OCI-LY1 (cell line): Measurements from ENCODE around the gene TMEM201.

Experiments
- H2AFZ ChIP-seq: fragments of 200-600 bp; sonication (generic), shearing (Covaris generic); 2 replicates; pipeline ENCODE4 v1.6.0; 2014; ENCODE audit warnings: antibody characterized with exemption, mild to moderate bottlenecking, low read length
- H3F3A ChIP-seq: fragments of 200-600 bp; sonication (generic), shearing (Covaris generic); 2 replicates; pipeline ENCODE4 v1.6.0; 2014; ENCODE audit warnings: mild to moderate bottlenecking, antibody characterized with exemption, low read length, moderate library complexity; ENCODE audit not compliant: insufficient read depth
- H3K27ac ChIP-seq: fragments of 200-600 bp; sonication (generic); 2 replicates; pipeline ENCODE4 v1.5.1; 2014; ENCODE audit warnings: low read length, mixed run types, mild to moderate bottlenecking, low read depth; ENCODE audit not compliant: poor library complexity, severe bottlenecking
- H3K27me3 ChIP-seq: fragments of 200-600 bp; sonication (generic); 2 replicates; pipeline ENCODE4 v1.6.0; 2014; ENCODE audit warnings: antibody characterized with exemption, mild to moderate bottlenecking, low read length, moderate library complexity; ENCODE audit not compliant: insufficient read depth
- H3K36me3 ChIP-seq: fragments of 200-600 bp; sonication (generic); 2 replicates; pipeline ENCODE4 v1.6.1; 2014; ENCODE audit warnings: mild to moderate bottlenecking, antibody characterized with exemption, low read length, moderate library complexity, mixed read lengths; ENCODE audit not compliant: insufficient read depth
- H3K4me1 ChIP-seq: fragments of 200-600 bp; sonication (generic); 2 replicates; pipeline ENCODE4 v1.5.1; 2014; ENCODE audit warnings: mild to moderate bottlenecking, low read length, moderate library complexity; ENCODE audit not compliant: insufficient read depth, severe bottlenecking
- H3K4me2 ChIP-seq: fragments of 200-600 bp; sonication (generic), shearing (Covaris generic); 2 replicates; pipeline ENCODE4 v1.6.1; 2014; ENCODE audit warnings: low read length
- H3K4me3 ChIP-seq: fragments of 200-600 bp; sonication (generic); 2 replicates; pipeline ENCODE4 v1.5.1; 2014; ENCODE audit warnings: low read length, low read depth, mild to moderate bottlenecking, mixed read lengths; ENCODE audit not compliant: poor library complexity, severe bottlenecking
- H3K79me2 ChIP-seq: fragments of 200-600 bp; shearing (Covaris generic); 2 replicates; pipeline ENCODE4 v1.6.1; 2016; ENCODE audit warnings: mixed run types, low read length, mixed read lengths; ENCODE audit not compliant: insufficient read depth
- H3K9ac ChIP-seq: fragments of 200-600 bp; sonication (generic), shearing (Covaris generic); 2 replicates; pipeline ENCODE4 v1.6.1; 2014; ENCODE audit warnings: mild to moderate bottlenecking, low read length, mixed read lengths
- H3K9me2 ChIP-seq: fragments of 200-600 bp; sonication (generic), shearing (Covaris generic); 2 replicates; pipeline ENCODE4 v1.6.1; 2014; ENCODE audit warnings: low read depth, mild to moderate bottlenecking, low read length, mixed read lengths
- H3K9me3 ChIP-seq: fragments of 200-600 bp; shearing (Covaris generic); 2 replicates; pipeline ENCODE4 v1.6.1; 2014; ENCODE audit warnings: low read length, mixed read lengths
- H4K20me1 ChIP-seq: fragments of 200-600 bp; sonication (generic), shearing (Covaris generic); 2 replicates; pipeline ENCODE4 v1.6.0; 2016; ENCODE audit warnings: mild to moderate bottlenecking, low read length; ENCODE audit not compliant: insufficient read depth
- EZH2 ChIP-seq: fragments of 200-600 bp; sonication (generic), shearing (Covaris generic); IDR thresholded peaks from 2 replicates; pipeline ENCODE4 v1.8.0; 2017; ENCODE audit warnings: borderline replicate concordance, mixed run types, mild to moderate bottlenecking, antibody characterized with exemption, low read length, moderate library complexity, mixed read lengths
- TF ChIP-seq, protein P1 (sequence below): fragments of 200-600 bp; sonication (generic), shearing (Covaris generic); IDR thresholded peaks from 2 replicates; pipeline ENCODE4 v1.5.1; 2017; ENCODE audit warnings: mild to moderate bottlenecking, antibody characterized with exemption, low read length, moderate library complexity, mixed read lengths

The TMEM201 gene

DNA sequence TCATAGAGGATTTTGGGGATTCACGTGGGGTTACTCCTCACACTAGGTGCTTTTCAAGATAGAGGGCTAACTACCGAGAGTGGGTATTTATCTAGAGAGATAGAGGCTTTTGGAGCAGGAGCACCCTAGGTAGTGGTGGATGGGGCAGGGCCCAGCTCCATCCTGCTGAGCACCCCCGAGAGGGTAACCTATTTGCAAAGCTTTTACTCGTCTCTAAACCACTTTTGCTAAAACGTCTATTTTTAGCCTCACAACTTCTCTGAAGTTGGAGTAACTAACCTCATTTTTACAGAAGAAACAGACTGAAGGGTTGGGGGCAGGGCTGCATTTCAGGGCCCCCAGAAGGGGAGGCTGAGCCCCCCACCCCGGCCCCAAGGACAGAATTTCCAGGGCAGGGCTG, 50.5 kb downstream of the TMEM201 start:
- H2AFZ ChIP-seq, result no peak overlapping the region
- H3K9me3 ChIP-seq, result no peaks in the 10 kb centered on the region; the same call in 1 of the 2 replicates
- H3K36me3 ChIP-seq, result no peaks in the 10 kb centered on the region; the same call in 1 of the 2 replicates
- H4K20me1 ChIP-seq, result no peaks in the 10 kb centered on the region
- no peak overlapping the region for H3K9ac ChIP-seq
- TF ChIP-seq, protein P1, sequence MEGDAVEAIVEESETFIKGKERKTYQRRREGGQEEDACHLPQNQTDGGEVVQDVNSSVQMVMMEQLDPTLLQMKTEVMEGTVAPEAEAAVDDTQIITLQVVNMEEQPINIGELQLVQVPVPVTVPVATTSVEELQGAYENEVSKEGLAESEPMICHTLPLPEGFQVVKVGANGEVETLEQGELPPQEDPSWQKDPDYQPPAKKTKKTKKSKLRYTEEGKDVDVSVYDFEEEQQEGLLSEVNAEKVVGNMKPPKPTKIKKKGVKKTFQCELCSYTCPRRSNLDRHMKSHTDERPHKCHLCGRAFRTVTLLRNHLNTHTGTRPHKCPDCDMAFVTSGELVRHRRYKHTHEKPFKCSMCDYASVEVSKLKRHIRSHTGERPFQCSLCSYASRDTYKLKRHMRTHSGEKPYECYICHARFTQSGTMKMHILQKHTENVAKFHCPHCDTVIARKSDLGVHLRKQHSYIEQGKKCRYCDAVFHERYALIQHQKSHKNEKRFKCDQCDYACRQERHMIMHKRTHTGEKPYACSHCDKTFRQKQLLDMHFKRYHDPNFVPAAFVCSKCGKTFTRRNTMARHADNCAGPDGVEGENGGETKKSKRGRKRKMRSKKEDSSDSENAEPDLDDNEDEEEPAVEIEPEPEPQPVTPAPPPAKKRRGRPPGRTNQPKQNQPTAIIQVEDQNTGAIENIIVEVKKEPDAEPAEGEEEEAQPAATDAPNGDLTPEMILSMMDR, result no peak
- TF ChIP-seq EZH2, result no peak
- H3K4me2 ChIP-seq, result no peak overlapping the region
- H3K27me3 ChIP-seq, result no peaks in the 10 kb centered on the region
- H3K27ac ChIP-seq, result no peak overlapping the region
- no peaks in the 10 kb centered on the region for H3K79me2 ChIP-seq
- no peaks in the 10 kb centered on the region for H3K4me1 ChIP-seq
- no peaks in the 10 kb centered on the region for H3K9me2 ChIP-seq
- no peaks in the 10 kb centered on the region for H3F3A ChIP-seq
- H3K4me3 ChIP-seq, result no peak overlapping the region

DNA sequence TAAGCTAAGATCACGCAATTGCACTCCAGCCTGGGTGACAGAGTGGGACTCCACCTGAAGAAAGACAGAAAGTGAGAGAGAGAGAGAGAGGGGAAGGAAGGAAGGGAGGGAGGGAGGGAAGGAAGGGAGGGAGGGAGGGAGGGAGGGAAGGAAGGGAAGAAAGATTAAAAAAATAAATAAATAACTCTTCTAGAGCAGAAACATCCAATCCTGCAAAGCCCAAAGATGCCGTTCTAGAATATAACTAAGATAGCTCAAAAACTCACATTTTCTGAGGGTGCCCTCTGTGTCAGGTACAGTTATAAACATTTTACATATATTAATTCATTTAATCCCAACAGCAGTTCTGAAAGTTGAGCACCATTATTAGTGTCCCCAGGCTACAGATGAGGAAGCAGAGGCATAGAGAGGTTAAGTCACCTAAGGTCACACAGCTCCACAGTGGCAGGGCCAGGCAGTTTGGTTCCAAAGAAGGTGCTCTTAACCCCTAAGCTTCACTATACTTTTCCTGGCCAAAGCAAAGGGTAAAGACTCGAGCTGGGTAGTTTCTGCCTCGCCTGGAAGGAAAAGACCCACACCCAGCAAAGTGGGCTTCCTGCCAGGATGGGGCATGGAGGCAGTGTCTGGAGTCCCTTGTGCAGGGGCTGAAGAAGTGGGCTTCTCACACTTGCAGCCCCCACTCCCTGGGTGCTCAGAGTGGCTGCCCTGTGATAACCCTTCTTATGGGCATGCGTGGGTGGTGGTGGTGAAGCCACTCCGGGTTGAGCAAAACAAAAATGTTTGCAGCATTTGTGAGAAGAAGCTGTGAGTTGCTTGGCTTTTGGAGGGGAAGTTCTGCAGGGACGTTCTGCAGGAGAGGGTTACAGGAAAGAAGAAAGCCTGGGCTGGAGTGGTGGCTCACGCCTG, 54.9 kb downstream of the TMEM201 start:
- no peak for TF ChIP-seq EZH2
- TF ChIP-seq, protein P1, result no peak
- Histone ChIP-seq H3K9me2 (no peaks in the 10 kb centered on the region), H3K4me1 (peaks cover 7% of the 10 kb centered on the region), H3K9me3 (no peaks in the 10 kb centered on the region), H3K27ac (no peak overlapping the region), H3F3A (no peaks in the 10 kb centered on the region), H2AFZ (no peak overlapping the region), H3K4me3 (no peak overlapping the region), H3K79me2 (no peaks in the 10 kb centered on the region), H3K36me3 (no peaks in the 10 kb centered on the region), H3K4me2 (no peak overlapping the region), H4K20me1 (no peaks in the 10 kb centered on the region), H3K27me3 (no peaks in the 10 kb centered on the region), H3K9ac (no peak overlapping the region)

DNA sequence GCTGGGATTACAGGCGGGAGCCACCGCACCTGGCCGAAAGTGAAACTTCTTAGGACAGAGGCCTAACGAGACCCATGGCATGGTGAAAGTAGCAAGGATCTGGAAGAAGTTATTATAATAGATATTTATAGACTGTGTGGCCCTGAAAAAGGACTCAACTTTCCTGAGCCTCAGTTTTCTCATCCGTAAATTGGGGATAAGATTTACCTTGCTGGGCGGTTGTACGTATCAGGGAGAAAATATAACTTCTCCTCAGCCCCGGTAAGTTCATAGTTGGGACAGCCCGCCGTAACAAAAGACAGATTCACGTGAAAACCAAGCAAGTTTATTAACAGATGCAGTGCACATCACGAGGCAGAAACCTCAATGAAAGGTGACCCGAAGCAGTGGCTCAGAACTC, 57.3 kb downstream of the TMEM201 start:
- H4K20me1 ChIP-seq, result no peaks in the 10 kb centered on the region
- no peaks in the 10 kb centered on the region for H3K36me3 ChIP-seq
- no peak overlapping the region for H3K4me3 ChIP-seq
- H3K79me2 ChIP-seq, result no peaks in the 10 kb centered on the region
- no peaks in the 10 kb centered on the region for H3K27me3 ChIP-seq
- H3F3A ChIP-seq, result no peaks in the 10 kb centered on the region
- no peak overlapping the region for H3K27ac ChIP-seq
- H3K4me1 ChIP-seq, result peaks cover 10% of the 10 kb centered on the region
- H3K4me2 ChIP-seq, result no peak overlapping the region
- no peak overlapping the region for H2AFZ ChIP-seq
- no peaks in the 10 kb centered on the region for H3K9me3 ChIP-seq
- H3K9ac ChIP-seq, result no peak overlapping the region
- TF ChIP-seq, protein P1, result no peak
- no peak for TF ChIP-seq EZH2
- no peaks in the 10 kb centered on the region for H3K9me2 ChIP-seq
